ENCODE data around the gene HYAL1. TPM values are rescaled to one million over a fixed set of nuclear protein-coding genes. Genes with fewer than 3 reads are reported as not detected.
A peak's percentile ranks its signal among the peaks of the same experiment; 100 is the strongest.
"Not testable (repeated sequence)": the region's sequence is repeated elsewhere in the genome, so short reads cannot be mapped to it uniquely, and the experiment has no call there.

HYAL1 gene
- total RNA-seq, 1 experiment from 2014 or later, result 0.18 TPM

GRCh38 chr3:50272911-50273688 lies 30.3 kb downstream of the HYAL1 start:
- Histone ChIP-seq H3K27ac (no peak overlapping the region), H3K4me3 (peak overlapping the region; percentile 21), H3K9me3 (replicated peaks) (no peaks in the 10 kb centered on the region), H3K4me1 (replicated peaks) (peaks cover 31% of the 10 kb centered on the region), H3K36me3 (no peaks in the 10 kb centered on the region), H3K27me3 (replicated peaks) (no peaks in the 10 kb centered on the region)
- peak; percentile 74 to 82 for DNase-seq (ENCODE audit: low read depth in 1 of 2, low spot score in 2 of 2)

DNA sequence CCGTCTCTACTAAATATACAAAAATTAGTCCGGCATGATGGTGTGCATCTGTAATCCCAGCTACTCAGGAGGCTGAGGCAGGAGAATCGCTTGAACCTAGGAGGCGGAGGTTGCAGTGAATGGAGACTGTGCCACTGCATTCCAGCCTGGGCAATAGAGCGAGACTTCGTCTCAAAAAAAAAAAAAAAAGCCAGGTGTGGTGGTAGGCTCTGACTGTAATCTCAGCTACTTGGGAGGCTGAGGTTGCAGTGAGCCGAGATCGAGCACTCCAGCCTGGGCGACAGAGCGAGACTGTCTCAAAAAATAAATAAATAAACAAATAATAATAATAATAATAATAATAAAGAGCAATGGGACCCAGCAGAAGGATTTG lies 30.9 kb downstream of the HYAL1 start:
- DNase-seq (ENCODE audit: low read depth in 1 of 2, low spot score in 2 of 2); H3K27ac ChIP-seq: not testable (repeated sequence)

DNA sequence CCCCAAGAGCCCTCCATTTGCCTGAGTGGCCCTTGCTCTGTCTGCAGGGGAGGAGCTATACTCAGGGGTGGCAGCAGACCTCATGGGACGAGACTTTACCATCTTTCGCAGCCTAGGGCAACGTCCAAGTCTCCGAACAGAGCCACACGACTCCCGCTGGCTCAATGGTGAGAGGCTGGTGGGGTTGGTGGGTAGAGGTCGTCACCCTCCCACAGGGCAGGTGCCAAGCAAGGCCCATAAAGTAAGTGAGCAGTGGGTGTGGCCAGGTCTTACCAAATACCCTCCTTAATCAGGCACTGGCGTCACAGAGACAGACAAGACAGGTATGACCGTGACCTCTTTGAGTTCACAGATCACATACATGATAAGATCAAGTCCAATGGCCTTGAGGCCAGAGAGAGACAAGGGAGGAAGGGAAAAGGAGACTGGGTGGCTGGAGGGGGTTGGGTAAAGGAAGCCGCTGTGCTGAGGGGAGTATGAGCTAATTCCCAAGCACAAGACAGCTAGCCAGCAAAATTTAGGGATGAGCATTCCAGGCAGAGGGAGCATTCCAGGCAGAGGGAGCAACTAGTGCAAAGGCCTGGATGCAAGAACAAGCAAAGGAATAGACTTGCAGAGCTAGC lies 31.9 kb downstream of the HYAL1 start:
- H3K9me3 ChIP-seq (replicated peaks), result no peaks in the 10 kb centered on the region
- no peaks in the 10 kb centered on the region for H3K27me3 ChIP-seq (replicated peaks)
- no peaks in the 10 kb centered on the region for H3K36me3 ChIP-seq
- peaks cover 39% of the 10 kb centered on the region for H3K4me1 ChIP-seq (replicated peaks)
- no peak overlapping the region for H3K4me3 ChIP-seq
- no peak for DNase-seq (ENCODE audit: low read depth in 1 of 2, low spot score in 2 of 2)
- H3K27ac ChIP-seq, result no peak overlapping the region

More for the DNA sequence above, 30.9 kb downstream of the HYAL1 start:
- not testable (repeated sequence) for H3K4me3 ChIP-seq; H3K9me3 ChIP-seq (replicated peaks); H3K36me3 ChIP-seq; H3K27me3 ChIP-seq (replicated peaks)
- H3K4me1 ChIP-seq (replicated peaks), result peaks cover 35% of the 10 kb centered on the region

- Histone ChIP-seq H3K27me3 (replicated peaks) (no peaks in the 10 kb centered on the region), H3K4me3 (no peak overlapping the region), H3K27ac (no peak overlapping the region), H3K4me1 (replicated peaks) (peaks cover 41% of the 10 kb centered on the region), H3K36me3 (no peaks in the 10 kb centered on the region), H3K9me3 (replicated peaks) (no peaks in the 10 kb centered on the region)
- no peak for DNase-seq (ENCODE audit: low read depth in 1 of 2, low spot score in 2 of 2)
These were observed 32.8 kb downstream of the HYAL1 start for GRCh38 chr3:50270422-50271224.

GRCh38 chr3:50269977-50270413 lies 33.4 kb downstream of the HYAL1 start:
- Histone ChIP-seq H3K4me1 (replicated peaks) (peaks cover 47% of the 10 kb centered on the region), H3K36me3 (no peaks in the 10 kb centered on the region), H3K4me3 (no peak overlapping the region), H3K27ac (no peak overlapping the region), H3K9me3 (replicated peaks) (no peaks in the 10 kb centered on the region), H3K27me3 (replicated peaks) (no peaks in the 10 kb centered on the region)
- DNase-seq (ENCODE audit: low read depth in 1 of 2, low spot score in 2 of 2), result no peak

- Histone ChIP-seq H3K27ac (no peak overlapping the region), H3K4me1 (replicated peaks) (peaks cover 53% of the 10 kb centered on the region), H3K9me3 (replicated peaks) (no peaks in the 10 kb centered on the region), H3K27me3 (replicated peaks) (no peaks in the 10 kb centered on the region), H3K36me3 (no peaks in the 10 kb centered on the region), H3K4me3 (no peak overlapping the region)
- no peak for DNase-seq (ENCODE audit: low read depth in 1 of 2, low spot score in 2 of 2)
These were observed 33.9 kb downstream of the HYAL1 start for GRCh38 chr3:50269460-50269859.

- H3K27ac ChIP-seq, result no peak within 1 kb of the TSS
- DNase-seq (ENCODE audit: low read depth in 1 of 2, low spot score in 2 of 2), result peak; percentile 52 to 74
These were observed 34.5 kb downstream of the HYAL1 start, which contains the start of gene SEMA3B for GRCh38 chr3:50268703-50269451. Gene SEMA3B, plus strand, starts transcription at chr3:50269147. Its CDS starts 94 bp downstream, at chr3:50269241.

DNA sequence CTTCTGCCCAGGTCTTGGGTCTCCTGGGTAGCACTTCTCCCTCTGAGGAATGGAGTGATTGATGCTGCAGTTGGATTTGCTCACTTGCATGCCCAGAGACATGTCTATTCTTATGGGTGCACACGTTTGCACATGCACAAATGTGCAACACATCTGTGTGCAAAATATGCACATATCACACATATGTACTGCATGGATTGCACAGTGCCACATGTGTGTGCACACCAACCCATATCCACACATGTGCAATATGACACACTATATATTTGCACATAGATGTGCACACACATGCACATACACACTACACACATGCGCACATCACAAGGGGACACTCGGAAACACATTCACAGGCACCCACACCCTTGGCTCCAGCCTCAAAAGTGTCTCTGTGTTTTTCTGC lies 35.1 kb downstream of the HYAL1 start:
- no peak for DNase-seq (ENCODE audit: low read depth in 1 of 2, low spot score in 2 of 2)
- peaks cover 60% of the 10 kb centered on the region for H3K4me1 ChIP-seq (replicated peaks)
- H3K4me3 ChIP-seq, result no peak overlapping the region
- no peaks in the 10 kb centered on the region for H3K36me3 ChIP-seq
- H3K27me3 ChIP-seq (replicated peaks), result no peaks in the 10 kb centered on the region
- no peaks in the 10 kb centered on the region for H3K9me3 ChIP-seq (replicated peaks)
- H3K27ac ChIP-seq, result no peak overlapping the region

More at GRCh38 chr3:50268703-50269451, 34.5 kb downstream of the HYAL1 start, which contains the start of gene SEMA3B:
- Histone ChIP-seq H3K4me1 (replicated peaks) (peaks cover 58% of the 10 kb centered on the region), H3K9me3 (replicated peaks) (no peaks in the 10 kb centered on the region), H3K4me3 (no peak within 1 kb of the TSS), H3K27me3 (replicated peaks) (no peaks in the 10 kb centered on the region), H3K36me3 (no peaks in the 10 kb centered on the region)

GRCh38 chr3:50267280-50267913 lies 36.0 kb downstream of the HYAL1 start:
- Histone ChIP-seq H3K36me3 (no peaks in the 10 kb centered on the region), H3K27me3 (replicated peaks) (no peaks in the 10 kb centered on the region), H3K4me3 (peak overlapping the region; percentile 16; the same call in 1 of the 2 replicates), H3K4me1 (replicated peaks) (peaks cover 56% of the 10 kb centered on the region), H3K27ac (no peak overlapping the region), H3K9me3 (replicated peaks) (no peaks in the 10 kb centered on the region)
- DNase-seq (ENCODE audit: low read depth in 1 of 2, low spot score in 2 of 2), result no peak

DNA sequence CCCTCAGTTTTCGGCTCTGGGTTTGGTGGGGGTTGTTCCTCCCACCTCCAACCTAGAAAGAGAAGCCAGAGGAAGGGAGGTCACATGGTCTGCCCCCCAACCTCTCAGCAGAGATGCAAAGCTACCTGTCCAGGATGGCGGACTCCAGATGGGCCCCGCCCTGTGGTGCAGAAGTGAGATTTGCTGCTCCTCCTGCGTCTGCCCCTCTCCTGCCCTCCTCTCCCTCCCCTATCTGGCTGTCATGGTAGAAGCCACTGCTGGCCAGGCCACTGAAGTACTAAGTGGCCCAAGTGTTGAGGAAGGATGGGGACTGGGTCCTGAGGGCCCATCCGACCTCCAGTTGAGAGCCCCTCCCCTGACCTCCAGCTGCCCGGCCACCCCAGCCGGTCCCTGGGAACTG lies 36.5 kb downstream of the HYAL1 start:
- H3K27ac ChIP-seq, result no peak overlapping the region

GRCh38 chr3:50266017-50266416 lies 37.4 kb downstream of the HYAL1 start:
- no peak overlapping the region for H3K27ac ChIP-seq
- peaks cover 3% of the 10 kb centered on the region; the same call in 1 of the 2 replicates for H3K36me3 ChIP-seq
- H3K27me3 ChIP-seq (replicated peaks), result no peaks in the 10 kb centered on the region
- DNase-seq (ENCODE audit: low read depth in 1 of 2, low spot score in 2 of 2), result no peak
- H3K9me3 ChIP-seq (replicated peaks), result no peaks in the 10 kb centered on the region
- H3K4me3 ChIP-seq, result no peak overlapping the region
- H3K4me1 ChIP-seq (replicated peaks), result peaks cover 61% of the 10 kb centered on the region

More for the DNA sequence above, 36.5 kb downstream of the HYAL1 start:
- Histone ChIP-seq H3K9me3 (replicated peaks) (no peaks in the 10 kb centered on the region), H3K36me3 (peaks cover under 1% of the 10 kb centered on the region; the same call in 1 of the 2 replicates), H3K4me3 (no peak overlapping the region; the same call in 1 of the 2 replicates), H3K27me3 (replicated peaks) (no peaks in the 10 kb centered on the region), H3K4me1 (replicated peaks) (peaks cover 56% of the 10 kb centered on the region)
- no peak for DNase-seq (ENCODE audit: low read depth in 1 of 2, low spot score in 2 of 2)

- Histone ChIP-seq H3K27ac (peak overlapping the region; percentile 72), H3K9me3 (replicated peaks) (no peaks in the 10 kb centered on the region), H3K36me3 (peaks cover 7% of the 10 kb centered on the region; the same call in 1 of the 2 replicates), H3K27me3 (replicated peaks) (no peaks in the 10 kb centered on the region), H3K4me1 (replicated peaks) (peaks cover 65% of the 10 kb centered on the region), H3K4me3 (no peak overlapping the region)
- no peak for DNase-seq (ENCODE audit: low read depth in 1 of 2, low spot score in 2 of 2)
These were observed 37.8 kb downstream of the HYAL1 start for GRCh38 chr3:50265571-50265970.

All from SJSA1 (cell line).